Right forelimb (tissue), 1 donor: Measurements from ENCODE around the gene FBN1.

ENCODE experiments used
- DNase-seq: peaks from one replicate; pipeline ENCODE4 v3.0.0-alpha.2; 2018

Gene FBN1

DNA sequence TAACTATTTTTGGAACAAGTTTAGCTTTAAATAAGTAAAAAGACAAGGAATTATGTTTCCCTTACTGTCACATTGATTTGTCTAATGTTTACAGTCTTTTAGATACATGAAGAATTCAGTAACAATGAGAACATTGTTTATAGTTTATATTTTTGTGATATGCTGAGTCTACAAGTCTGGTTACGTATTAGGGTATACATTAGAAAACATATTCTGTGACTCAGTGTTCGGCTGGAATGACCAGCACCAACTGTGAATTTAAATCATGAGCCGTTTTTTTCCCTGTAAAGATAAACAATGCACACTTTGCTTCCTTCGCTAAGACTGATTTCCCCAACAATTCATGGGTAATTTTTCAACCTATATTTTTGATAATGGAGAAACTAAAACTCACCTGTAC lies 182.8 kb downstream of the FBN1 start:
- DNase-seq: no peak

DNA sequence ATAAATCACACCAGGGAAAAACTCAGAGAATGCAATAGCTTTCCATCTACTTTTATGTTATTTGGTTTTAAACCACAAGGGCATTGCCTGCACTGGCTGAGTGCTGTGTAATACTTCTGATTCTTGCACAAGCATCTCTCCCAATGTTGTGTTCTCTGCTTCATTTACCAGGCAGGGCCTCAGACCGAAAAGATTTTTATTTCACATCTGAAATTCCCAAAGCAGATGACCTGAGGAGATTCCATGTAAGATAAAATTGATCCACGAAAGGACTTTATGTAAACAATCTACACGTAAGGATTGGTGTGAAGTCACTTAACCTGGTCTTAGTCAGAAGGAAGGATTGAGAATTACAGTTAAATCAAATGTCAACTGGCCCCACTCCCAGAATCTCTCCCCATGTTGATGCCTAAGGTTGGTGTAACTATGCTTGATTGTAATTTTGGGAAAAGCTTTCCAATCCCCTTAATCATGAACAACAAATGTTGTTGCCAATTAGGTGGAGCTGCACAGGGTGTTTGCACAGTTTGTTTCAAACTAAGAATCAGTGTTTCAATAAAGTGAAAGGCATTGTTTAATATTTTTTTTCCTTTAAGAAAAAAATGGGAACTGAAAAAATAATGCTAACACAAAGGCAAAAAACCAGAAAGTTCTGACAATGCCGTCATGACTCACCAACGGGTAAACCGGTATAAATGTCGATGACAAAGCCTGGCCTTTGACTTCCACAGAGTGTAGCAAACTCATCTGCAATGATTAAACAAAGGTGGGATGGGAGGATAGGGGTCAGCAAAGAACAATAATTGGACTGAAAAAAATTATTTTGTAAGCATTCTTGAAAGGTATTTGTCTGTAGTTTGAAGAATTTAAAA lies 185.7 kb downstream of the FBN1 start:
- no peak for DNase-seq

DNA sequence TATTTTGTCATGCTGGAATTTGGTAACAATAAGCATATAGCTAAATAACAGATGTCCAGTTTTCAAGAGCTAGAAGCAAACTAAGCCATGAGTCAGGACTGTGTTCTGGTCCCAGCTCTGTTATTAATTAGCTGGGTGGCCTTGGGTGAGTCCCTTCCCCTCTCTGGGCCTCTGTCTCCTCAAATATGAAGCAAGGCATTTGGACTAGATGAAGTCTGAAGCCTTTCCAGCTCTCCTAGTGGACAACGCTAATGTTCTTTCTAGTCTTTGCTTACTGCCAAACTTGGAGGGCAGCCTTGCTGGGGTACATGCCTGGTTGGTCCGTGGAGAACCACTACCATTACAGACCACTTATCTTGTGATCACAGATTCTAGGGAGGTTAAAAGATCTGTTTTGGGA lies 186.6 kb downstream of the FBN1 start:
- DNase-seq: no peak

DNA sequence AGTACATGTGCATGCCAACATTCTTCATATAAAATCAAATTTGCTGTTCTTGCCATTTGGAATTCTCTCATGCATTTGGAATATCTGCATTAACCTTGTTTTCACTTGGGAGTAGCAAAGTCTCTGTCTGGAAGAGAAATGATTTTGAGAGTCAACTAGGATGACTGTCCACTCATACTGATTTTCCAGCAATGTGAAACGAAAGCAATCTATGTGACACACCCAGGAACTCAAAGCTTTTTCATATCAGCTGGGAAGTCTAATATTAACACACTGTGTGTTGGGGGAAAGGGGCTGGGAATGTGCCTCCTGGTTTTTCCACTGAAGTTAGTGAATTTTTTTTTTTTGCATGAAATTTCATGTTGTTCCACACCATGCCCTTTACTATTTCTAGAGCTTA lies 189.4 kb downstream of the FBN1 start:
- no peak for DNase-seq

DNA sequence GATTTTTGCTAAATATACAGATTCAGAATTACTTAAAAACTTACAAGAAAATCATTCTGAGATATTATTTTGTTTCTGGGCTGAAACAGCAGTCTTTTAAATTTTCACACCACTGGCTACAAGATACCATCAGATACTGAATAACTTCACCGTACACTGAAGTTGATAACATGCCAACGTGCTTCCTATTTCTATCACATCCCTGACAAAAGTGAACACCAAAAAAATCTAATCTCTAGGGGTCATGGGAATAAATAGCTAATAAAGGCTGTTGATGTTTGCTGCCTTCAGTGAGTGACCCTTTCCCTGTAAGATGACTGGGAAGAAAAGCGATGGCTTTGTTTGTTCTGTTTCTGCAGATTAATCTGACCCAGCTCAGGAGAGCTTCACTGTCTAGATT lies 193.8 kb downstream of the FBN1 start:
- DNase-seq: no peak

DNA sequence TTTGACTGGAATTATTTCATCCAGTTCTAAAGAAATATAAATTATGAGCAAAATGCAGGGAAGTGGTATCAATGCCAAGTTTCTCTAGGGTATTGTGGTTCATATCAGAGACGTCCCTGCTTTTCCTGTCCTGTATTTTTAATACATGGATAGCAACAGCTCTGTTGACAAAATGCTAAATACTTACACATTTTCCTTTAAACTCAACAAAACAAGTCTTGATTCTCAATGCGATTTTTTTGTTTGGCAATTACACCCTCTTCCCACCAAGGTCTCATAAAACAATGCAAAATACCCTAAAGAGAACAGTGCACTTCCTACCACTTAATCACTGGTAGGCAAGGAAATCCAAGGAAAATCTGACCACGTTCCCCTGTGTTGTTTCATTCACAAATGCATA lies 194.3 kb downstream of the FBN1 start:
- no peak for DNase-seq

DNA sequence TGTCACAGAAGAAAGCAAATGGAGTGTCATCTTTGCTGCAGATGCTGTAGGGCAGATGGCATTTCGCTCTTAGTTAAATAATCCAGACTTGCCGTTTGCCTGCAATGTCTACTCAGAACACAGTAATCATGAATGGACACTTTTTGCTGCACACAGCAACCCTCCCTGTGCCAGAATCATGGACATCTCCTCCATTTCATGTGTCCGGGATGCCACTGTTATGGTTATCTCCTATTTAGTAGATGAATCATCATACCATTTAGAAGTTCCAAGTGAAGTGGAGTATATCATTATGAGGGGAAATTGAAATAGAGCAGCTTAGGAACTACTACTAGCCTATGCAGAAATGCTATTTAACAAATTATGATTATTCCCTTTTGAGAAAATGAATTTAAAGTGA lies 195.8 kb downstream of the FBN1 start:
- no peak for DNase-seq

DNA sequence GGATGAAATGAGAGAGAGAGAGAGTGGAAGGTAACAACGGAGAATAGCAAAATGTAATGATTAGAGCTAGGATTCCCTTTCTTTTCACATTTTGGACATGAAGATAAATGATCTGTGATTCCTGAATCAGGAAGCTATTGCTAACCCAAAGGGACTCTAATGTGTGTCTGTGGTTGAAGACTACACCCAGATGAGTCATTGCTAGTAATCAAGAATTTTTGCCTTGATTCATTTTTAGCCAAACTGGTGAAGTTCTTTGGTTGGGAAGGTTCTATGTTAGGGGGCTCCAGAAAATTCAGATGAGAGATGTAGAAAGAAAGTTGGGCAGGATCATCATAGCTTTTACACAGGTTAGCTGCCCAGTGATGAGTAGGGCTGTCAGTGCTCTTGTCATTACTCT lies 197.9 kb downstream of the FBN1 start:
- DNase-seq: no peak

DNA sequence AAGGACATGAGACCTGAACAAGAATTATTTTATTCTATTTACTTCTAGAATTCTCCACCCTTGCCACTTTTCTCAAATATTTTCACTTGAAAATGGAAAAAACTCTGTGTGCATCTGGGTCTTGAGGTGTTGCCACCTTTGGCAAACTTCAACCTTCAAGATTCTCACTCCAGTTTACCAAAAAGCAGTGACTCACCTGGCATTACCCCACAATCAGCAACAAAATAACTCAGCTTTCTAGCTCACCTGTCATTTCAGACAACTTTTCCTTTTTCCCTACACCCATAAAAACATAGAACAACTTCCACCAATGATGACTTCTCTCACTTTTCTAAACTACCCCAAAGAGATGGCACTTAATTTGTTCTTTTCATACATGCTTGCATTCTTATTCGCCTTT lies 198.5 kb downstream of the FBN1 start:
- no peak for DNase-seq

DNA sequence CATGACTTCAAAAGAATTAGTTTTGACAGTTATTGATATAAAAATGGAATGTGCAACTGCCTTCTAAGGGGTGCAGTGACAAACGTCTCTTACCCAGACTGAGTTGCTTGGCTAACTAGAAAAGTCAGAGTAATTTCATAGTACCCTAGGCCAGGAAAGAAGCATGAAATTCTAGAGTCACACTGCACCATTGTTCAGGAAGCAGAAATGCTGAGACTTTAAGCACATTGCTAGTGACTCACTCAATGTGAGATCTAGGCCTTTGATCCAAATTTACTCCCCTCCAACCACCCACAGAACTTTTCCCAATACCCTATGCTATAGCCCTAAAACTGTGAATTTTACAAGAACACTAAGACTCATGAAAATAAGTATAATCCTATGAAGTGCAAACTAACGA lies 203.5 kb downstream of the FBN1 start:
- no peak for DNase-seq

DNA sequence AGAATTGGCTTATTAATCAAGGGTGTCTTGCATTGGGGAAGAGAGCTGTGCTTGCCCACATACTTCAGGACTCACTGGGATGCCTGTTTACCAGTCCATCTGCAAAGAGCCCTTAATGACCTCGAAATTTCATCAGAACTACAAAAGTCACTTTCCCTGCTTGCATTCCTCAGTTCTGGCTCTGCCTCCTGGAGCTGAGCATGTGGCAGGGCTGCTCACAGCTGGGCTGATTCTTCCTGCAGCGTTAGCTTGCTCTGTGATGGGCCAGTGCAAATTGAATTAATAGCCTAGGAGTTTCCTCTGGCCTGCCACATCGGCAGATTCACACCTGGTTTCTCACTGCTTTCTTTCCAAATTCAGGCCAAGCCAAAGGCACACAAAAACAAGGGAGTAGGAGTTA lies 205.4 kb downstream of the FBN1 start:
- no peak for DNase-seq

DNA sequence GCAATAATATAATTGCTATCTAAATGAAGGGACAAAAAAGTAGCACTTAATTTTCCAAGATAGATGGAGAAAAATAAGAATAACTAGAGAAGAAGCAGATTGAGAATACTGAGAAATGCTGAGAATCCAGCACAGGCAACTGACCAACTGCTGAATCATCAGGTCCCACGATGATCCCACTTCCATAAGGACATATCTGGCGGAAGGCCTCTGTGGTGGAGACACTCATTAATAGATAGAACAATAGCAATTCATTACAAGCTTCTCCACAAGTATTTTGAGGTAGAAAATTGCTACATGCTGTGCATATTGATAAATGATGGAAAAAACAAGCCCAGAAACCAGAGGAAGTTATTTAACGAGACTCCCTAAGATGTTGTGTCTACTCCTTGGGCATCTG lies 208.3 kb downstream of the FBN1 start:
- no peak for DNase-seq

DNA sequence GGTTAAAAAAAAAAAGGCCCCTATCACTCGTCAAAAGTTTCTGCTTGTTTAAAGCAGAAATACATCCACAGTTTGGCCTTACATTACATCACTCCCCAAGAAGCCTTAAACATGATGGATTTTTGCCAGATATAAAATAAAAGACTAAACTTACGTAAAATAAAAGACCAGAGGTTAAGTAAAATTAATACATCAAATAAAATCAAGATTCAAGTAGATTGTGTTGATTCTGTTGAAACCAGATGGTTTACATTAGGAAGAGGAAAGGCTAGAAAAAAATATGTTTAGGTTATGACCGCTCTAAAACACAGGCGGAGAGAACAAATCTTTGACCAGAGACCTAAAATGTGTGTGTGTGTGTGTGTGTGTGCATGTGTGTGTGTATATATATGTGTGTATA lies 210.2 kb downstream of the FBN1 start:
- DNase-seq: no peak

DNA sequence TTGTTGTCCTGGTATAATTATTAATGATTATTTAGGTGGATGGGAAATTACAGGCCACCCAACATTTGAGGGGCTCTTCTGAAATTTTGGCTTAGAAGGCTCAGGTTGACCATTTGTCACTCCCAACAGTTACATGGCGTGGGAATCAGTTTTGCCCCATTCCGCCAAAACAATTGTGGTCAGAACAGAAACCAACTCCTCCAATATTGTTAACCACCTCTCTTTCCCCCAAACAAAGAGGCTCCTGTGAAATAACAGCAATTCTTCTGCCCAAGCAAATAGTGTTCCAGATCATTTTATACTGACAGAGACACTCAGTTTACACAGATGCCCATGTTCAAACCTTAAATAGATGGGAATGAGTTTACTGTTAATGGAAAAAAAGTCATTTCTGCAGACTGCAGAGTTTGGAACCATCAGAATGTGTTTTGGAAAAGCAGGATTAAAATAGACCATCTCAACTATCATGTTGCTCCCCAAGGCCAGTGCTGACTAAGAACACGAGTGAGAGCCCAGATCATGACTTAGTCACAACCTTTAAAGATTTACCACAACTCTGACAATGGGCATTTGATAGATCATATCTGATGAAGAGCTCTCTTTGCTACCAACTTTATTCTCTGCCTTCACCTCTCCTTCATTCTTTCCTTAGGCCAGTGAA lies 212.2 kb downstream of the FBN1 start:
- DNase-seq: no peak

DNA sequence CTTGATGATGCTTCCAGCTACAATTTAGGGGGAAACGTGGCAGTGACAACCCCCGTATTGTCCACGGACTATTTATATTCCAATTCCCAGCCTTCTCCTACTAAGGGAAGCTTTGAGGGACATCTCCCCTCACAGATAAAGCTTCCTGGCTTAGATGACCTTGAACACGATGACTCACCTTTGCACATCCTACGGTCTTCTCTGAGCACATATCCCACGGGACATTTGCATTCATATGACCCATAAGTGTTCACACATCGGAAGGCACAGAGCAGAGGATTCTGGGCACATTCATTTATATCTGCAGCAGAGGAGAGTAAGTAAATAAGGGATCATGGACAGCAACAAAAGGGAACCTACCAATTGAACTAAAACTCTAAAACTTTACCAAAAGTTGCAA lies 212.8 kb downstream of the FBN1 start:
- no peak for DNase-seq

DNA sequence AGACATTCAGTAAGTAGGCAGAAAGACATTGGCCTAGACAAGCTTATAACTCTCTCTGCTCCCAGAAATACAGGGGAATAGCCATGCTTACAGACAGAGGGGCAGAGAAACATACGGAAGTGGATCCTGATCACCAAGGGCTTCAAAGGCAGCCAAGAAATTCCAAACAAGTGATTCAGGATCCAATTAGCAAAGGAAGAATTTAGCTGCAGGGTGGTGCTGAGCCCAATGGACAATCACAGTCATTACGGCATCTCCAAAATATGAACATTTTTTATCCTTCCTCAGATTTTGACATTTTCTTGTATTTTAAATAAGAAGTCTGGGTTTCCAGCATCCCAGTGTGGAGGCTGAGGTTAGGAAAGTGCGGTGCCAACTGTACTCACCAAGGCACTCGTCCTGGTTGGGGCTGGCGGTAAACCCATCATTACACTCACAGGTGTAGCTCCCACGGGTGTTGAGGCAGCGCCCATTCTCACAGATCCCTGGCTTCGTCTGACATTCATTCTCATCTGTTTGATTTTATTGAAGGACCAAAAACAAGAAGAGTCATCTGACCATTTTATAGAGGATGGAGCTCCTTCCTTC lies 217.5 kb downstream of the FBN1 start:
- DNase-seq: no peak

DNA sequence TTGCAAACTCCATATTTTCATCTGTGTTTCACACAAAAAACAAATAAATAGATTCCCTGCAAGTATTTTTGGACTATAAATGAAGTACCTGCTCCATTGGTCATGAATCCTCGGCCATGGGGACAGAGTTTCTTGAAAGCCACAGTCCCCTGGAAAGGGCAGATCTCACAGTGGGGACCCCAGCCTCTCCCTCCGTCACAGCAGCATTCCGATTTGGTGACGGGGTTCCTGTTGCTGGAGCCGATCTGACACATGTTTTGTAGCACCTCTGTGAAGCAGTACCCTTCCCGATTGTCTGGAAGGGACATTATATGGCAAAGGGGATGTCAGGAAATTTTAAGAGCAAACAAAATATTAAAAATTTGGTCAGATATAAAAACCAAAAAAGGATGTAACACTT lies 218.0 kb downstream of the FBN1 start:
- DNase-seq: no peak

DNA sequence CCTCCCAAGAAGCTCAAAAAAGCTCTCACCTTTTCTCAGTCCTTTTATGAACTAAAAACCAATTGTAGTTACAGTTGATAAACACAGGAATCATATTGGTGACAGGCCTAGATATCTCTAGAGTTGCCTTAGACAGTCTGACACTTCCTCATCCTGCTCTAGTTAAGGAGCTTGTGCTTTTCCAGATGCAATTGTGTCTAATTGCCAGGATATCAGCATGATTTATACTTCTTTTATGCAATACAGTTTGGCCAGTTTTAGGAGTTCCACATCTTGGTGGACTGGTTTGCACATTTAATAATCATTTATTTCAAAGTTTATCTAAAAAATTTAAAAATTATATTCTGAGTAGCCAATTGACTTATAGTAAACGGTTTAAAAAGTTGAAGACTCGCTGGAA lies 218.6 kb downstream of the FBN1 start:
- DNase-seq: no peak

DNA sequence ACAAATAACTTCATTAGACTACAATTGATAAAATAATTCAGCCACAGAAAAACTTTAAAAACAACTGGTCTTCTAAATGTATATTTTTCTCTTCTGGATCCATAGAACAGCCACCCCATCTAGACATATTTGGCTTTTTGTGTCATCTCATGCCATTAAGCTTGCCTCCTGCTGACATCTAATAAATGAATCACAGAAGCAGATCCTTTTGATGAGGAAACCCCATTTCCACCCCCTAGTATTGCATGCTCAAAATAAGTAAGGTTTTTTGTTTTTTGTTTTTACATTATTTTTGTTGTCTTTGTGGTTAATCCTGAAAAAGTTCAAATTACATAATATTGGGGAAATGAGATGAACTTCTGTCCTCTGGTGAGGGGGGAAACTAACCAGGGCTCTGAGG lies 219.5 kb downstream of the FBN1 start:
- no peak for DNase-seq

DNA sequence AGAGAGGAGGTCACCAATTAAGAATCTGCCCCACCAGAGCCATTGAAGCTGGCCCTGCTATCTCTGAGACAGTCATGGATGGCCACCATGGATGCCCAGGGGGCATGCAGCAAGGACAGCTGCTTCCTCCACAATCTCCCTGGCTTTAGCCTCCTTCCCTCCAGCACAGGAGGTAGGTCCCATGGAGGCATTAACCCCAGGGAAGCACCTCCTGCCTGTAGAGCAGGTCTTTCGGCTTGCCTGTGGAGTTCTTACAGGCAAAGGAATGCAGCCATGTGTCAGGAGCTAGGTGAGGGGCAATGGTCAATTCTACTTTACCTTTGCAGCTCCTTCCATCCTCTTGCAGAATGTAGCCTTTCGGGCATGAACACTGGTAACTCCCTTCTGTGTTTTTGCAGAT lies 220.5 kb downstream of the FBN1 start:
- no peak for DNase-seq

DNA sequence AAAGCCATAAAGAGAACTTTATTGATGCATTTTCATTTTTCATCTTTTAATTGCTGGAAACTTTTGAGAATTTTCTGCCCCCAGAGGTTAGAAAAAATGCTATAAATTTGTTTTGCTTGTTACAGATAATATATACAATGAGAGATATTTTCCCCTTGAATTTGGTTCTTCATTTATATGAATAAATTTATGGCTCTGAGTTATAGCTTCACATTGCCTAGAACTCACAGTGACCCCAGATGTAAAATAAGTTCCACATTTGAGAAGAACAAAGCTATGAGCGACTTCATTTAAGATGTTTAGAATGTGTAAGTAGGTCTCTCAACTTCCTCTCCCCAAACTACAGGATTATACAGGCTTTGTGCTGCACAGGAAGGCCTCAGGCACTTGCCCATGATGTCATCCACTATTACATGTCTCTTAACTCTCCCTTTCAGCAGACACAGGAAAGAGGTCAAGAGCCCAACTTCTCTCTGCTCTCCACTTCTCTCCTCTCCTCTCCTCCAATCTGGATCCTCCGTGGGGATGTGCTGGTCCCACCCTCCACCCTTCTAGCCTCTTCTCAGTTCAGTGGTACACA lies 221.5 kb downstream of the FBN1 start:
- no peak for DNase-seq

DNA sequence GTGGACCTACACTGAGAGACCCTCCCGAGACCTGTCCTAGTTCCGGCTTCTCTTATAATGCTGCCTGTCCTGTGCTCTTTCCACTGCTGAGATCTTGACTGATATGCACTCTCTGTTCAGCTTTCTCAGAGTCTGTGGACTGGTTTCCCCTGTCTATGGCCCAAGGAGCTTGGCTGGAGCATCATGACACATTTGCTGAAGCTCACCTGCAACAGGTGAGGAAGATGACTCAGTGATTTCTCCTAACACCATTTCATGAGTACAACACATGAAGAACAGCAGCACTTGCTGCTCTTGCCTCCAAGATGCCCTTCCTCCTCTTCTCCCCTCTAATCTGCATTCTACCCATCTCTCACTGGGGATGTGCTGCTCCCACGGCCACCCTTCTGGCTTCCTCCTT lies 222.2 kb downstream of the FBN1 start:
- DNase-seq: no peak

DNA sequence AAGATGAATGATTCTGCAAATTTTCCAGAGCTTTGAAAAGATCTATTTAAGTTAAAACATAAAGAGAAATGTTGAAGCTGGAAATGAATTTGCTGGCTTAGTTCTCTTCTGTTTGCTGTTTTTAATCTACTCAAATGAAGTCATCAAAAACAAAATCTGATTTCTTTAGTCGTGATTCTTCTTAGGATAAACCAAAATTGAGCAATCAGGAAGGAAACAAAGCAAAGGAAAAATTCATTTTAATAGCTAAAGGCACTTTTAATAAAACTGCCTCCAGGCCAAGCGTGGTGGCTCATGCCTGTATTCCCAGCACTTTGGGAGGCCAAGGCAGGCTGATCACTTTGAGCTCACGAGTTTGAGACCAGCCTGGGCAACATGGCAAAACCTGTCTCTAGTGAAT lies 223.1 kb downstream of the FBN1 start:
- no peak for DNase-seq

DNA sequence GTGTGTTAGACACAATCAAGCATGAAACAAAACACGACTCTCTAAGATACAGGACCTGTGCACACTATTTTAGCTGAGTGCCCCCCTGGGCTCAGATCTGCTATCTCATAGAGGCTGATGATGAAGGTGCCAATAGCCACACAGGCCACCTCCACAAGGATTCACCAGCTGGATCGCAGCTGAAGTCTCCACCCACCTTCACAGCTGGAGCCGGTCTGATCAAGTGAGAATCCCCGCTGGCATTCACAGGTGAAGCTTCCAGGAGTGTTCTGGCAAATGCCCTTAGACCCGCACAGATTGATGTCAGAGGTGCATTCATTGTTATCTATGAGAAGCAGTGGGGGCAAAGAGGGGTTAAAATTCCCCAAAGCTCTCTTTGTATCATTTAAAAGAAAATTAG lies 224.1 kb downstream of the FBN1 start:
- no peak for DNase-seq
